Stimulated activated CD8-positive, alpha-beta memory T cell treated with anti-CD3 and anti-CD28 coated beads, Interleukin-7, amount 100 ng/mL, for 4 hours (primary cell): ENCODE measurements around the gene PTPRN.
"Not testable (repeated sequence)": the region's sequence is repeated elsewhere in the genome, so short reads cannot be mapped to it uniquely, and the experiment has no call there.

ENCODE experiments used
- DNase-seq, 2 donors: peaks; one replicate each; pipeline ENCODE4 v3.0.0-alpha.2; 2020; ENCODE audit warnings: low read depth in 2 of 2

The PTPRN gene

DNA sequence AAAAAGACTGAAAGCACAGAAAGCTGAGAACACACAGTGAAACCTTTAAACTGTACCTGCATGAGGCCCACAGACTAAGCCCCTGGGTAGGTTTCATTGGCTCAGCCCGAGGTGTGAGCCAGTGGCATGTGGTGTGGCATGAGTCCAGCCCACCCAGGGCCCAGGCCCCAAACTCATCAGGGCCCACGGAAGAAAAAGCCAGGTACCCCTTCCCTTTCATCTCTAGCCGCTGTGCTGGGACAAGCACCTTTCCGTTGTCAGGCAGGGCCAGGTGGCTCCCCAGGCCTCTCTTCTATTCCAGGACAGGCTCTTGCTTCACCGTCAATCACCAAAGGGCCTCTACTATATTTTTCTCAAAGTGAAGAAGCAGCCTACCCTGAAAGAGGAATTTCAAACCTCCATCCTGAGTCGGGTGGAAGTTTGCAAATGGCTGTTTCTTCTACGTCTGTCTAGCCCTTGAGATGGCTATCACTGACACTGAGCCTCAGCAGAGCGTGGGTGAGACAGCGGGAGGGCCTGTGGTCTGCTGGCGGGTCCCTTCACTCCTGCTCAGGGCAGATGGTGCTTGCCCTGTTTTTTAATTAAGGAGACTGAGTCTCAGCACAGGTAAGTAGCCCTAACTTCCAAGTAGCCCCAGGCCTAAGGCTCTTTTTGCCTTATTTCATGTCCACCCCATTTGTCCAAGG lies 21.5 kb downstream of the PTPRN start:
- no peak for DNase-seq

DNA sequence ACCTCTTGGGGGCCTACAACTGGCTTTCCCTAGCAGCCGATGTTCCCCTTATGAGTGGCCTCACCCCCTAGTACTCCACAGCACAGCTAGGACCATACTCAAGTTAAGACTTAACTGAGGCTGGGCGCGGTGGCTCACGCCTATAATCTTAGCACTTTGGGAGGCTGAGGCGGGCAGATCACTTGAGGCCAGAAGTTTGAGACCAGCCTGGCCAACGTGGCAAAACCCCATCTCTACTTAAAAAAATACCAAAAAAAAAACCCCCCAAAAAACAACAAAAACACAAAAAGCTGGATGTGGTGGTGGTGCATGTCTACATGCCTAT lies 22.1 kb downstream of the PTPRN start:
- DNase-seq: not testable (repeated sequence)

- no peak for DNase-seq
Measured at GRCh38 chr2:219286436-219287115, 22.6 kb downstream of the PTPRN start.

DNA sequence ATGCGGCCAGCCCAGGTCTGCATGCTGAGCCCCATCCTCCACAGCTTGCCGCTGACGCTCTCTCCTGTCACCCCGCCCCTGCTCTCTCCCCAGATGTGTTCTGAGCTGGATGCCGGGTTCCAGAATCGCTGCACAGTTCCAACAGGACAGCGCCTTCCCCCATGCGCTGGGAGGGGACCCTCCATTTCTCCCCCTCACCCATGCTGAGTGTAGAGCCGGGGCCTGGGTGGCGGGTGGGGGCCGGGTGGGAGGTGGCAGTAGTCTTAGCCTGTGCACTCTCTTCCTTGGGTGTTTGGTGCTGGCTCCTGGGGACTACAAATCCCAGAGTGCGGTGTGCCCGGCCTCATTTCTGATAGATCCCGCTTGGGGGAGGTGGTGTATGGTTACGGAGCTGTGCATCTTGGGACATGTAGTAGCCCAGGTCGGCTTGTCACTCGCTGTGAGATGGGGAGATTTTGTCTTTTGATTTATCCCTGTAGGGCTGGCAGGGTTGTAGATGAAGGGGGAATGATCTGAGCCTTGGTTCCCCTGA lies 23.2 kb downstream of the PTPRN start:
- no peak for DNase-seq

DNA sequence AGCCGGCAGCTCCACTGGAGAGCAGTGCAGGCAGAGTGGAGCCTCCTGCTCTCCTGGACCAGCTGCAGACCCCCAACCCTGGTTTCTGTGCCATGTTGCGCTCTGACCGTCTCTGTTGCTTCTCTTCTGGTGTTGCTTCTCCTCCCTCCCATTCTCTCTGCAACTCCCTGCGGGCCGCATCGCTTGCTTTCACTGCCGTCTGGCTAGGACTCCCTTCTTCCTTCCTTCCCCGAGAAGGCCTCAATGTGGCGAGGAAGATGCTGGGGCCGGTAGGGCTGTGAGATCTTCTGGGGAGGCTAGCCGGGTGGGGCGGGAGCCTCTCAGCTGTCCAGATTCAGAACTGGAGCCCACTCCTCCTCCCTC lies 23.8 kb downstream of the PTPRN start:
- no peak for DNase-seq

DNA sequence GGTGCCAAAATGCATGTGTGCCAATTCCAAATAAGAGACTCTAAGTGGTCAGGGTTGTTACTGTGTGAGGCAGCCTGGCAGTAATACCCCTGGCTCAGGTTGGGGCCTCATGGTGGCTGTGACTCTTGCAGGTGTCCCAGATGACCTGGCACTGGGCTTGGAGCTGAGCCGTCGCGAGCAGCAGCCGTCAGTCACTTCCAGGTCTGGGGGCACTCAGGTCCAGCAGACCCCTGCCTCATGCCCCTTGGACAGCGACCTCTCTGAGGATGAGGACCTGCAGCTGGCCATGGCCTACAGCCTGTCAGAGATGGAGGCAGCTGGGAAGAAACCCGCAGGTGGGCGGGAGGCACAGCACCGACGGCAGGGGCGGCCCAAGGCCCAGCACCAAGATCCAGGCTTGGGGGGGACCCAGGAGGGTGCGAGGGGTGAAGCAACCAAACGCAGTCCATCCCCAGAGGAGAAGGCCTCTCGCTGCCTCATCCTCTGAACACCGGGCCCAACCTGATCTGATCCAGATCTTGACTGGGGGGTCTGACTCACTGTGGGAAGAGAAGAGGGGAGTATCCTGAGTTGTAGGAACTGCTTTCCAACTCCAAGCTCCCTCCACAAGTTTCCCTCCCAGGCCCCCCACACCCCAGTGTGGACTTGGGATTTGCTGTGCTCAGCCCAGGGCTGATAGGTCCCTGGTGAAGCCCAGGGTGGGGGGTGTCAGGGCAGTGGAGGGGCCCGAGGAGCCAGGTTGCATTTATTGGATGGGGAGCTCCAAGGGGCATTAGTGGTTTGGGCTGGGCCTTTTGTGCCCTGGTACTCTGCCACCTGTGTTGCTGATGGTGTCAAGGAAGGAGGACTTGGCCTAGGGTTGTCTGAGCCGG lies 24.5 kb downstream of the PTPRN start:
- no peak for DNase-seq

DNA sequence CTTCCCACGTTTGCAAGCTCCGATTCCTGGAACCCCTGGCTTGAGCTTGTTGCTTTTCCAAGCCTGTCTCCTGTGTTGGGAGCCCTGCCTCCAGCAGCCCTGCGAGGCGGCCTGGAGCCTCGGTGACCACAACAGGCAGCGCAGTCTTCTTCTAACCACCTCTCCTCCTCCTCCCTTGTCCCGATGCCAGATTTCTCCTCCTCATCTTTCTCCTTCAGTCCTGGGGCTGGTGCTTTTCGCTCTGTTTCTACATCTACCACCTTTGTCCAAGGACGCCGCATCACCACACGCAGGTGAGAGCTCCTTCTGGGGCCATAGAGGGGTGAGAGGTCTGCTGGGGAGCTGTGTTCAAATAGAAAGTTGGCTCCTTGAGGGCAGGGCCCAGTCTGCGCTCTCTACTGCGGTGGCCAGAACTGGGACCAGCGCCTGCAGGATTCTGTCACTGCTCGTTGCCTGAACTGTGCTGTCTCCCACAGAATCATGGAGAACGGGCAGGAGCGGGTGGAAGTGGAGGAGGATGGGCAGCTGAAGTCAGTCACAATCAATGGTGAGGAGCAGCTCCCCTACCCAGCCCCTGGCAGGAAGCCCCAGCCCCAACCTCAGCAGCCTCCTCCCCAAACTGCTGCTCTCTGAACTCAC lies 26.1 kb downstream of the PTPRN start:
- no peak for DNase-seq

DNA sequence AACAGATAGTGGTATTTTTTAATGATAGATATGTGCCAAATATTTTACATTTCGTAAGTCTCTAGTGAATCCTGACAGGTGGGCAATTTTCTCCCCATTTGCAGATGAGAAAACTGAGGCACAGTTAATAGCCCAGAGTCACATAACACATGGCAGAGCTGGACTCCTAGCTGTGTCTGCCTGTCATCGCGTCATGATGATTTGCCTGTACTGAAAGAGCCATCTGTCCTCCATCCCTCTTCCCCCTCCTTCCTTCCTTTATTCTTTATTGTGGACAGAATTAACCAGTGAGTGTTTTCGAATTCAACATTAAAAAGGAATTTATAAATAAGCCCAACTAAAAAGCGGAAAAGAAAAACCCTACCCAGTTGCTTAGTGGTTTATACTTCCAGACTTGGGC lies 26.8 kb downstream of the PTPRN start:
- DNase-seq: no peak

- DNase-seq: no peak
Measured at GRCh38 chr2:219281588-219281987, 27.6 kb downstream of the PTPRN start.

- DNase-seq: no peak
Measured at GRCh38 chr2:219280651-219281050, 28.6 kb downstream of the PTPRN start.

GRCh38 chr2:219279916-219280516 lies 29.2 kb downstream of the PTPRN start:
- no peak for DNase-seq

GRCh38 chr2:219279151-219279915 lies 29.9 kb downstream of the PTPRN start, which contains the start of gene DNAJB2:
Gene DNAJB2 (plus strand): TSS chr2:219279366. CDS start chr2:219279834, 468 bp downstream.
- peak; percentile 98 to 100 for DNase-seq

GRCh38 chr2:219278655-219279150 lies 30.5 kb downstream of the PTPRN start:
- DNase-seq: no peak

DNA sequence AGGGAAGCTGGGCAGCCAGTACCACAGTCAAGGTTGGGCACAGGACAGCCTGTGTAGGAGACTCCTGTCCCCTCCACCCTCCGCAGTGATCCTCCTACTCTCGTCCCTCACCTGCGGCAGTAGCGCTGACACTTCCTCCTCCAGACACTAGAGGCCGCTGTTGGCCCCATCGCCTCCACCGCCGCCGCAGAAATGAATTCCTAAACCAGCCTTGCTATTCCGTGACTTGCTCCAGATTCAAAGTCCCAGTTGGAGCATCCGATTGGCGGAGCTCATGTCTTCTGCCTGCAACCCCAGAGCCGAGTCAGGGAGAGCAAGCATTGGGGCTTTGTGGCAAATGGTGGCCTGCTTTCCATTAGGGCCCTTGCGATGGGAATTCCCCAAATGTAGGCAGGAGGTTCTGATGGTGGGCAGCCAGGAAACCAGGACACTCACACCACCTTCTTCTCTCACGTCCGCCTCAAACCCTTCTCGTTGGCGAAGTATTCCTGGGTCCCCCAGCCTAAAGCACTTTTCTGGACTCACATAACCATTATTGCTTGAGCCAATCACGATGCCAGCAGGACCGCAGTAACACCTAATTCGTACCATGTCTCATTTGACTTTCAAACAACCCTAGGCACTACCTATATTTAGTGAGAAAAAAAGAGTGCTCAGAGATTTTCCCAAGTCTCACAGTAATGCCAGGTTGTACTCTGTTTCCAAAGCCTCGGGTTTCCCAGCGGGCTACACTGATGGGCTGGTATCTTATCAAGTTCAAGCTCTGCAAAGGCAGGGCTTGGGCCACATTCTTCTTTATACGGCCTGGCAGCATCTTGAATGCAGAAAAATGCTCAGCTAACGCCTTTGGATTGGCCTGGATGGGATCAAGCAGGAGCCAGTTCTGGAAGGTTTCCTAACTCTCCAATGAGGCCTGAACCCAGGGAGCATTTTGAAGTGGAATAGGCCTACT lies 31.2 kb downstream of the PTPRN start:
- DNase-seq: peak; percentile 47 to 55

GRCh38 chr2:219274361-219274921 lies 34.8 kb downstream of the PTPRN start:
- no peak for DNase-seq

GRCh38 chr2:219273937-219274336 lies 35.3 kb downstream of the PTPRN start:
- DNase-seq: no peak

DNA sequence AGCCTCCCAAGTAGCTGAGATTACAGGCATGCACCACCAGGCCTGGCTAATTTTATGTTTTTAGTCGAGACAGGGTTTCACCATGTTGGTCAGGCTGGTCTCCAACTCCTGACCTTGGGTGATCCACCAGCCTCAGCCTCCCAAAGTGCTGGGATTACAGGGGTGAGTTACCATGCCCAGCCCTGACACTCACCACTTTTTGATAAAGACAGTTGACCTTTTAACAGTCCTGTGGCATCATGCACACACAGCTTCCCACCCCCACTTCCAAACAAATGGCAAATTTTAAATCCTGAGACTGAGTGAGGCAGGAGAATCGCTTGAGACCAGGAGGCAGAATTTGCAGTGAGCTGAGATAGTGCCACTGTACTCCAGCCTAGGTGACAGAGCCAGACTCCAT lies 36.2 kb downstream of the PTPRN start:
- no peak for DNase-seq

DNA sequence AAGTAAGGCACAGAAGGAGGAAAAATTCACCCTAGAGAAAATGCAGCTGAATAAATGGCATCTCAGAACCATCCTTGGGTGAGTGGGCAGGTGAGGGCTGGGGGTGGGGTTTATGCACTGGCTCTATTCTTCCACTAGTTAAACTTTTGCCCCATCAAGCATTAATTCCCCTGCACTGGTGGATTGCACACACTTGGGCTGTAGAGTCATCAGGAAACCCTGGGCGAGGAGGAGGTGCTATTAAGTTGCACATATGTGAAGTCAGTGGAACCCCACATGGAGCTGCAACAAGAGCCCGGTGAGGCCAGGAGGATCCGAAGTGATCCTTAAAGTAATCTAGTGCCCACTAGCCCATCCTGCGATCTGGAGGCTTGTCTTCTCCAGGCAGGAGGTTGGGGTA lies 36.8 kb downstream of the PTPRN start:
- DNase-seq: no peak

GRCh38 chr2:219271021-219271420 lies 38.2 kb downstream of the PTPRN start:
- no peak for DNase-seq
